ENCODE data around the gene PERM1.
A peak's percentile ranks its signal among the peaks of the same experiment; 100 is the strongest.
"Not testable (repeated sequence)": the region's sequence is repeated elsewhere in the genome, so short reads cannot be mapped to it uniquely, and the experiment has no call there.

PERM1 gene

DNA sequence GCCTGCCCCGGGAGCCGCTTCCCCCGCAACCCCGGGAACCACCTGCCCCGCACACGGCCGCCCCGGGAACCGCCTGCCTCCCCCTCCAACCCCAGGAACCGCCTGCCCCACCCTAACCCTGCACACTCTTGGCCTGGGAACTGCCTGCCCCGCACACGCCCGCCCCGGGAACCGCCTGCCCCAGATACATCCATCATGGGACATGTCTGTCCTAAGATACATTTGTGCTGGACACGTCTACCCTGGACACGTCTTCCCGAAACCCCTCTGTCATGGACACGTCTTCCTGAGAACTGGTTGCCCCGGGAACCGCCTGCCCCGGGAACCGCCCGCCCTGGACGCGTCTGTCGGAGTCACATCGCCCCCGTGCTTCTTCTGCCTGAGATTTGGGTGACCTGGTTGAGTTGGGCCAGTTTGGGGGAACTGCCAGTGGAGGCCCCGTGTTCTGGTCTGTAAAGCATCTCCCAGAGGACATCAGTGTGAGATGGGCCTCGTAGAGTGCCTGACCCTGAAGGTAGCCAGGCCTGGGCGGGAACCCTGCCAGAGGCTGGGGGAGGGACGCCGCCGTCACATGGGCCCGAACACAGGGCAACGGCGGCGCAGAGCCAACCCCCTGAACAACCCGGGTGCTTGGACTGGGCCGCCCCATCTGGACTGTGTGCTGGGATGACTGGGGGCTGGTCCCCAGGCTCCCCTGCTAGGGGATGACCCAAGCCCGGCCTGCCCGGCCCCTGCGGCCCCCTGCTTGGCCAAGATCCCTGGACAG, 3.6 kb downstream of the PERM1 start:
- no peak for DNase-seq

DNA sequence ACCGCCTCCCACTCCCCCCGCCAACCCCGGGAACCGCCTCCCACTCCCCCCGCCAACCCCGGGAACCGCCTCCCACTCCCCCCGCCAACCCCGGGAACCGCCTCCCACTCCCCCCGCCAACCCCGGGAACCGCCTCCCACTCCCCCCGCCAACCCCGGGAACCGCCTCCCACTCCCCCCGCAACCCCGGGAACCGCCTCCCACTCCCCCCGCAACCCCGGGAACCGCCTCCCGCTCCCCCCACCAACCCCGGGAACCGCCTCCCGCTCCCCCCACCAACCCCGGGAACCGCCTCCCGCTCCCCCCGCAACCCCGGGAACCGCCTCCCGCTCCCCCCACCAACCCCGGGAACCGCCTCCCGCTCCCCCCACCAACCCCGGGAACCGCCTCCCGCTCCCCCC, 5.1 kb downstream of the PERM1 start:
- DNase-seq, result not testable (repeated sequence)

DNA sequence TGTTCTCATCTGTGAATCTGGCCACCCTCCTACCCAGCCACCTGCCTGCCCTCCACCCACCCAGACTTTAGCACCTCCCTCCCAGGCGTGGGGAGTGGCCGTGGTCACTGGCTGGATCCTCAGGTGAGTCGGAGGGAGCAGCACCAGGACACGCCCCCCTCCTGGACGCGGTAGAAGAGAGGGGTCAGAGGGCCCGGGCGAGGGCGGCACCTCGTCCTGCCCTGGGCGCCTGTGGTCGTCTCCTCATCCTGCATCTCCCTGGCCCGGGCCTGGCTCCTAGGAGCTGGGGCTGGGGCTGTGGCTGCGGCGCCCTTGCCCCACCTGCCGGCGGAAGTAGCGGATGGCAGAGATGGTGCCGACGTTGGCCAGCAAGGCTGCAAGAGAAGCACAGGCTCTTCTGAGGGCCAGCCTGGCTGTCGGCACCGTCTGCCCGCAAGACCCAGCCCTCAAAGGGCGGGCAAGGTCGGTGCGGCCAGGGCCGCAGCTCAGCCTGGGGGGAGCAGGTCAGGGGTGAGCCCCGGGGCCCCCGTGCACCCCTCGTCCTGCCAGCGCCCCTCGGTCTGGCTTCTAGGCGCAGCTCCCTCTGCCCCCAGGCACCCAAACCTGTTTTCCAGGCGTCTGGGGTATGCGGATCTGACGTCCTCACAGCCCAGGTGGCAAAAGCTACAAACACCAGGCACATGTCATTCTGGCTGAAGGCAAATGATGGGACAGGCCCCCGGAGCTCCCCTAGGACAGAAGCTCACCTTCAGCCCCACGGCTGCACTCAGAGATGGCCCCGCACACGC, 5.8 kb downstream of the PERM1 start:
- DNase-seq, result peak; percentile 50

DNA sequence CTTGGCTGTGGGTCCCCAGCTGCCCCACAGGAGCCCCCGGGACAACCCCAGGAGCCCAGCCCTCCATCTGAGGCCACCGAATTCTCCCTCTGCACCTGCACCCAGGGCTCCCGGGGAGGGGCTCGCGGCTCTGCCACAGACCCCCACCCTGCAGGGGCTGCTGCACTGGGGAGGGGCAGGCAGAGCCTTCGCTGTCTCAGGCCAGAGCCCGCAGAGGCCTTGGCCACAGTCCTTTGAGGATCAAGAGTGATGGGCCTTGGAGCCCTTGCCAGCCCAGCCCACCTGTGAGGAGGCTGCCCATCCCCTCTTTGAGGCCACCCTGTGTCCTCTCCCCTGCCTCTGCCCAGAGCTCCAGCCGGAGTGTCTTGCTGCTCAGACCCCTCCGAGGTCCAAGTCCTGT, 6.5 kb downstream of the PERM1 start:
- DNase-seq, result no peak

DNA sequence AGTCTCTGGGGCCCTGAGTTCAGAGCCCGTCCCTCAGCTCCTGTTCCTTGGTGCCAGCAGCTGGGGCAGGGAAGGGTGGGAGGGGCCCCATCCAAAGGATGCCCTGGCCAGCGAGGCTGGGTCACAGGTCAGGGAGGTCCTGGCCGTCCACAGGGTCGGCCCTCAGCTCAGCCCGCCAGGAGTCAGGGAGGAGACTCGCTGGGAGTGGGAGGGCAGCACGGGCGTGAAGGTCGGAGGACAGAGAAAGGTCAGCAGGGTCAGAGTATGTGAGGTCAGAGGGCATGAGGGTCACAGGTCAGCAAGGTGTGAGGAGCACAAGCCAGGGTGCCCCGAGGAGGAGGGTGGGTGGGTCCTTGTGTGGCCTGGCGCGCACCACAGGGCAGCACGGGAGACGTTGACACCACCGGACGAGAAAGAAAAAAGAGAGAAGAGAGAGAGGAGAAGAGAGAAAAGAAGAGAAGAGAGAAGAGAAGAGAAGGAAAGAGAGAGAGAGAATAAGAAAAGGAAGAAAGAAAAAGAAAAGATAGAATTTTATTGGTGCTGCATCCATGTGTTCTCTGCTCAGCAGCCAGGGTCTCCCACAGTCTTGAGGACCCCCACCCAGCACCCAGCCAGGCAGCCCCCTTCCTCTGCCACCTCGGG, 7.1 kb downstream of the PERM1 start:
- no peak for DNase-seq

DNA sequence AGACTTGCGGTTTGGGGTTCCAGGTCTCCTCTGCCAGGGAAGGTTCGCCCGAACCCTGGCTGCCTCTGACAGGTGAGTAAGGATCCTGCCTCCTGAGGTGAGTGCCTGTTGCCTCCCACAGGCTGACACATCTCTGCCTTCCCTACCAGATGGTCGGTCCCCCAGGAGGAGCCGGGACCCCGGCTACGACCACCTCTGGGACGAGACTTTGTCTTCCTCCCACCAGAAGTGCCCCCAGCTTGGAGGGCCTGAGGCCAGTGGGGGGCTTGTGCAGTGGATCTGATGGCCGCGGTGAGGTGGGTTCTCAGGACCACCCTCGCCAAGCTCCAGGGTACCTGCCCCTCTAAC, 7.6 kb downstream of the PERM1 start:
- DNase-seq, result no peak

DNA sequence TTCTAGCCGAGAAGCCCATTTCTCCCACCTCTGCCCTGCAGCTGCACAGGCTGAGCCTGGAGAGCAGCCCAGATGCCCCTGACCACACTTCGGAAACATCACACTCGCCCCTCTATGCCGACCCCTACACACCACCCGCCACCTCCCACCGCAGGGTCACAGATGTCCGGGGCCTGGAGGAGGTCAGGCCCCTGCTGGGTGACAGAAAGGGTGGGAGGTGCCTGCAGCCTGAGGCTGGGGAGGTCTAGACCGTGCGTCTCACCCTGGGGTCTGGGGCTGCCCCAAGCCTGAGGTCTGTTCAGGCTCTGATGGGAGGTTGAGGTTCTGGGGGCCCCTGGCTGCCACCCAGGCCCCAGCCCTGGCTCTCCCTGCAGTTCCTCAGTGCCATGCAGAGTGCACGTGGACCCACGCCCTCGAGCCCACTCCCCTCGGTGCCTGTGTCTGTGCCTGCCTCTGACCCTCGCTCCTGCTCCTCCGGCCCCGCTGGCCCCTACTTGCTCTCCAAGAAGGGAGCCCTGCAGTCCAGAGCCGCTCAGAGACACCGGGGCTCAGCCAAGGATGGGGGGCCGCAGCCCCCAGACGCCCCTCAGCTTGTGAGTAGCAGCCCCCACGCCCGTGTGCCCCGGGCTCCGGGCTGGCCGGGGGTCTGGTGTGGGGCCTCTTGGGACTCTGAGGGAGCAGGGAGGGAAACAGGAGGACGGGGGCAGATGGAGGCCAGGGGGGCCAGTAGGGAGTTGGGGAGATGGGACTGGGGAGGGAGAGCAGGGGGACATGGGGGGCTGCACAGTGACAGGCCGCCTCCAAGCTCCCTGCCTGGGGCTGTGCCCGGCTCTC, 8.2 kb downstream of the PERM1 start:
- DNase-seq, result no peak

DNA sequence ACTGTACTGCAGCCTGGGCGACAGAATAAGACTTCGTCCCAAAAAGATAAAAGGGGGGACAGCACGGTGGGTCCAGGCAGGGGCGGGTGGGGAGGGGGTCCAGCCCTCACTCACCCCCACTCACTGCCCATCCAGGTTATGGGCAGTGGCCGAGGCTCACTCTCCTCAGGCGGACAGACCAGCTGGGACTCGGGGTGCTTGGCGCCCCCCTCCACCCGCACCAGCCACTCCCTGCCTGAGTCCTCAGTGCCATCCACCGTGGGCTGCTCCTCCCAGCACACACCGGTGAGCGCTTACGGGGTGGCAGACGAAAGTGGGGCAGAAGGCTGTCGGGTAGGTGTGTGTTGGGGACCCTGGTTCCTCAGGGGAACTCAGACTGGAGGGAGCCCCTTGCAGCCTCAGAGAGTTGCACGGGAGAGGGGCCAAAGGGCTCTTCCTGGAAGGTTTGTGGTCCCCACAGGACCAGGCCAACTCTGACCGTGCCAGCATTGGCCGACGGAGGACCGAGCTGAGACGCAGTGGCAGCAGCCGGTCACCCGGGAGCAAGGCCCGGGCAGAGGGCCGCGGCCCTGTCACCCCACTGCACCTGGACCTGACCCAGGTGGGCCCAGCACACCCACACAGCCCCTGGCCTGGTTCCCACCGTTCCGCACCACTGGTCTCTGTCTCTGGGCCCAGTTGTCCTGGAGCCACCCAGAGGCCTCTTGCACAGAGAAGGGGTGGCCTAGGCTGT, 9.0 kb downstream of the PERM1 start:
- no peak for DNase-seq

DNA sequence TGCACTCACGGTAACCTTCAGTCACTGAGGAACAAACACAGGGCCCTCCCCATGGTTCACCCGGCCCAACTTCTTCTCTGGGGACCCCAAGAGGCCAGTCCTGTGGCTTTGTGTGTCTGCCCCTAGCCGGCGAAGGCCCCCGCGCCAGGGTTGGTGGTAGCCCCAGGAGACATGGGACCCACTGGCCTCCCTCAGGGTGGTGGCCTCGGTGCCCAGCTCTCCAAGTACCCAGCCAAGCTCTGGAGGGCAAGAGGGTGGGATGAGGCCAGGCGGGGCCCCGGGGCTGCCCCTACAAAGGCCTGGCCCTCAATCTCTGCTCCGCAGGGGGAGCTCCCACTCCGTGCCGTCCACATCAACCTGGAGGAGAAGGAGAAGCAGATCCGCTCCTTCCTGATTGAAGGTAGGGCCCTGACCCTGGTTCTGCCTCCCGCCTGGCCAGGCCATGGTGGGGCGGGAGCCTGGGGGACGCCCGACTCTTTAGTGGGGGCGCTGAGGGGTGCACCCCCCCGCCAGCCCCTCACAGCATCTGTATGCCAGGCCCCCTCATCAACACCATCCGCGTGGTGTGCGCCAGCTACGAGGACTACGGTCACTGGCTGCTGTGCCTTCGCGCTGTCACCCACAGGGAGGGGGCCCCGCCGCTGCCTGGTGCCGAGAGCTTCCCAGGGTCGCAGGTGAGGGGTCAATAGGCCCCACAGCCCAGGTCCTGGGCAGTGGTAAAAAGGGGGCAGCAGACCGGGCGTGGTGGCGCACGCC, 10.0 kb downstream of the PERM1 start:
- no peak for DNase-seq

DNA sequence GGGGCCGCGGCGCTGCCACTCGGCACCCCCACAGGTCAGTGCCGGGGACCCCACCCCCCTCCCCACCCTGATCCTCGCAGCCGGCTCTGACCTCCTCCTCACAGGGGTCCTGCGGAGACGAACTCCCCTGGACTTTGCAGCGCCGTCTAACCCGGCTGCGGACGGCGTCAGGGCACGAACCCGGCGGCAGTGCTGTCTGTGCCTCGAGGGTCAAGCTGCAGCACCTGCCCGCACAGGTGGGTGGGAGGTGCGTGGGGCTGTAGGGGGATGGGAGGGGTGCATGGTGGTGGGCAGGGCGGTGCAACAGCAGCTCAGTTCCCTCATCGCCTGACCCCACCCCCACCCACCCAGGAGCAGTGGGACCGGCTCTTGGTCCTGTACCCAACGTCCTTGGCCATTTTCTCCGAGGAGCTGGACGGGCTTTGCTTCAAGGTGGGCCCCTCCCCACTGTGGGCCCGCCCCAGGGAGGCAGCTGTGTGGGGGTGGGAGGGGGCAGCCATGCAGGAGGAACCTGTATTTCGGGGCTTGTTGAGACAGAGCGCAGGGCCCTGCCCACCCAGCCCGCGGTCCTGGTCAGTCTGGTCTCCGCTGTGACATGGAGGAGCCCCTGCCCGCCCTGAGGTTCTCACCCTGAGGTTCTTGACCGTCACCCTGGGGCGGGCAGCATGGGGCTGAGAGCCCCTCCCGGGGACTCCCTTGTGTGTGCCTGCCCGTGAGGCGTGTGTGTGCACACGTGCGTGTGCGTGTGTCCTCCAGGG, 10.7 kb downstream of the PERM1 start:
- no peak for DNase-seq

DNA sequence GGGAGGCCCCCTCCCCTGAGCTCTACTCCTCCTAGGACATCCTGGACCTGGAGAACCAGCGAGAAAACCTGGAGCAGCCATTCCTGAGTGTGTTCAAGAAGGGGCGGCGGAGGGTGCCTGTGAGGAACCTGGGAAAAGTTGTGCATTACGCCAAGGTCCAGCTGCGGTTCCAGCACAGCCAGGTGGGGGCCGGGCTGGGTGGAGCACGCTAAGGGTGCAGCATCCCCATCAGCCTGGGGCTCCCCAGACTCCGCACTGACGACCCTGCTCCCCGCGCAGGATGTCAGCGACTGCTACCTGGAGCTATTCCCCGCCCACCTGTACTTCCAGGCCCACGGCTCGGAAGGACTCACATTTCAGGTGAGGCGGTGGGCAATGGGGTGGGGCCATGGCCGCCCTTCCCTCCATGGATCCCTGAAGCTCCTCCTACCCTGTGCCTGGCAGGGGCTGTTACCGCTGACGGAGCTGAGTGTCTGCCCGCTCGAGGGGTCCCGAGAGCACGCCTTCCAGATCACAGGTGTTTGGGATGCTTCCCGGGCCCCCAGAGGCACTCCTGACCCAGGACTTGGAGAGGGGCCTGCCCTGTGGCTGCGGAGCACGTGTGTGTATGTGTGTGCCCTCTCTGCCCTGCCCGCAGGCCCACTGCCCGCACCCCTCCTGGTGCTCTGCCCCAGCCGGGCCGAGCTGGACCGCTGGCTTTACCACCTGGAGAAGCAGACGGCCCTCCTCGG, 11.5 kb downstream of the PERM1 start:
- DNase-seq, result no peak

DNA sequence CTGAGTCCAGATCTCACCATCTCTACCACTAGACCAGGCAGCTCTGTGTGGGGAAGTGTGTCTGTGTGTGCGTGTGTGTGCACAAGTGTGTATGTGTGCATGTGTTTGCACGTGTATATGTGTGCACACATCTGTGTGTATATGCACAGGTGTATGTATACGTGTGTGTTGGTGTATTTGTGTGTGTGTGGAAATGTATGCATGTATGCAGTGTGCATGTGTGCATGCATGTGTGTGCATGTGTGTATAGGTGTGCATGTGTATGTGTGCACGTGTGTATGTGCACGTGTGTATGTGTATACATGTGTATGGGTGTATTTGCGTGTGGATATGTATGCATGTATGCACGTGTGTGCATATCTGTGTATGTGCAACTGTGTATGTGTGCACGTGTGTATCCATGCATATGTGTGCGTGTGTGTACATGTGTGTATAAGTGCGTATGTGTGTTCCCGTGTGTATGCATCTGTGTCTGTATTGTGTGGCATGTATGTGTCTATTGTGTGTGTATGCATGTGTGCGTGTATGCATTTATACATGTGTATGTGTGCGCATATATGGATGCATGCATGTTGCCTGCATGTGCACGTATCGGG, 12.5 kb downstream of the PERM1 start:
- DNase-seq, result no peak

DNA sequence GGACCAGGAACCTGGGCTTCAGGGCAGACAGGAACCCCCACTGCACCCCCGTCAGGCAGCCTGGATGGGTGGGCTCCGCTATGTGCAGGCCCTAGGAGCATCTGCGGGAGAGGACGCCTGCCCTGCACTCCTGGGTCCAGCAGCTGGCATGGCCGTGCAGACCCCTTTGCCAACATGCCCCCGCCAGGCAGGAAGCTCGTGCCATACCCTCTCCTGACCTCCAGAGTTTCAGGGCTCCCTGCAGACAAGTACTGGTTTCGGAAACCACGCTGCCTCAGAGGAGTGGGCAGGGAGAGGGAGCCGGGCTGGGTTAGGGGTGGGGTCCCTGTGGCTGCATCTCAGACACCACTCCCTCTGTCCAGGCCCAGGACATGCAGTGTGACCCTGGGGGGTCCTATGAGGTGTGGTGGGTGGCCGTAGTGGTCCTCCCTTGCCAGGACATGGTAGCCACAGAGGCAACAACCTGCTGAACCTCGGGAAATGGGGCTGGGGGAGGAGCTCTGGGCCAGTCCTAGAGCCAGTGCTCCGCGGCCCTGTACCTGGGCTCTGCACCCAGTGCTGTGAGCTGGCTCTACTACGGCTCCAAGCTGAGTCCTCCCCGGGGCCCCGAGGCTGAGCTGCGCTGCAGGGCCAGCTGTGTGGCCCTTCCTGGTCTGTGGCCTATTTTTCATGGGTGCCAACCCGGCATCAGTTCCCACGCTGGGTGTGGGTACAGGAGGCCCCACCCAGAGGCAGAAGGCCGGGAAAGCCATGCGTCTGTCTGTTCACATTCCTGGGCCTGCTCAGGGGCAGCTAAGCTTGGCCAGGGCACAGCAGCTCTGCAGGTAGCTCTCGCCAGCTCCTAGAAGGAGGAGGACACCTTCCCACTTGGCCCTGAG, 14.2 kb downstream of the PERM1 start:
- DNase-seq, result no peak

DNA sequence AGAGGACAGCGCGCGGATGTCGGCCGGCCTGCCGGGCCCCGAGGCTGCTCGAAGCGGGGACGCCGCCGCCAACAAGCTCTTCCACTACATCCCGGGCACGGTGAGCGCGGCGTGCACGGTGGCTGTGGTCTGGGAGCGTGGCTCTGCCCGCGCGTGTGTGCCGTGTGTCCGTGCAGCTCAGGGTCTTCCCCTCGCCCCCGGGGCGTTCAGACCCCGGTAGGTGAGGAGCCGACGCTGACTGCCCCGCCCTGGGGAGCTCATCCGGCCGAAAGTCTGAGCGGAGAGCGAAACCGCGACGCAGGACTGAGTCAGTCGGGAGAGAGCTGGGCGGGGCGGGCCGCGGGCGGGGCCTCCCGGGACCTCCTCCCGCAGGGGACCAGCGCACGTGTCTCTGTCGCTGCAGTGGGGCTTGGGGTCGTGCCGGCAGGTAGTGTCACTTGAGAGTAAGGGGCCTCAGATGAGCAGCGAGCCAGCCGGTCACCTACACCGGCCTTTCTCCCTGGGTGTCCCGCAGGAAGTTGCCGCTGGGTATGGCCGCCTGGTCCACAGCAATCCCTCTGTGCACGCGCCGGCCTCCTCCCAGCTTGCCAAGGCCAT, 15.1 kb downstream of the PERM1 start:
- DNase-seq, result peak; percentile 75

DNA sequence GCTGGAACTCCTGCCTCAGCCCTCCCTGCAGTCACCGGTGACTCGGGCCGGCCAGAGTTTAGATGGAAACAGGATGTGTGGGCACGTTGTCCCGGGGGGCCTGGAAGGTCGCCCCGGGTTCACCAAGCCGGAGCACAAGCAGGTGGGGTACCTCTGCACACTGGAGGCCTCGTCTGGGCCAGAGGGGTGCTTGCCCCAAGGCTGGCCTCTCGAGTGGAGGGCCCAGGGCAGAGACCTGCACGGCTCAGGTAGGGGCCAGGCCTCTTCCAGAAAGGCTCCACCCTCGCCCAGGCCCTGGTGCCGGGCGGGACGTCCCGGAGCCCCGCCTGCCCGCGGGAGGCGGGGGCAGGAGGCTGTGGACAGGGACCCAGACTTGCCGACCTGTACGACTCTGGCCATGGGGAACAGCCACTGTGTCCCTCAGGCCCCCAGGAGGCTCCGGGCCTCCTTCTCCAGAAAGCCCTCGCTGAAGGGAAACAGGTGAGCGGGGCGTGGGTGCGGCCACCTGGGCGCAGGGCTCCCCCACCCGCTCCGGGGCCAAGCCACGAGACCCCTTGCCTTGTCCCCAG, 15.7 kb downstream of the PERM1 start, which contains the start of gene PLEKHN1:
Gene PLEKHN1, plus strand, starts transcription at position 348 of the 569 bp plus-strand sequence. Its CDS starts 50 bp downstream, at position 398.
- DNase-seq, result peak; percentile 61

DNA sequence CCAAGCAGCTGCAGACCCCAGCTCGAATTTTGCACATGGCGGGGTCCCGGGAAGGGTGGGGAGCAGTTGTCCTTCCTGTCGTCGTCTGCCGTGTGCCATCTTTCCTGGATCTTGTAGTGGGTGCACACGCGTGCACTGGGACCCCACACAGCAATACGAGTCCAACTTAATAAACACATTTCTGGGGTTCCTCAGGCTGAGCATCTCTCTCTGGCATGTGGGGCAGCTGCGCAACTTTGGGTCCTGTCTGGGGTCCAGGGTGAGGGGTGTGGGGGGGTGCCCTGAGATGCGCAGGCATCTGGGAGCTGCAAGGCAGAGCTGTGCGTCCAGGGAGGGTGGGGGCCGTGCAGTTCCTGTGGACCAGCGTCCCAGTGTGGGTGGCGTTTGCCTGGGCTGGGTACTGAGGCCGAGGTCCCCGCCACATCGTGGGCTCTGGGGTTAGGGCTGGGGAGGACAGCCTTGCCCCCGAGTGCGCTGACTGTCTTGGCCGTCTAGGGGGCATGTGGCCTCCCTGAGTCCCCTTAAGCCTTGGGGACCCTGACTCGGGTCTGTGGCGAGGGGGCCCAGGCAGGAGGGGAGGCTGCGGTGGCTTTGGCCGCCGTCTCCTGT, 16.3 kb downstream of the PERM1 start:
- DNase-seq, result no peak
